DMS53 (cell line): Measurements from ENCODE around the gene ZNF117.
"Not testable (repeated sequence)": the region's sequence is repeated elsewhere in the genome, so short reads cannot be mapped to it uniquely, and the experiment has no call there.

Experiments used
- DNase-seq: peaks from one replicate; lab custom pipeline; 2025; lab: John Stamatoyannopoulos, UW

The ZNF117 gene

GRCh38 chr7:64990936-64991335, at the start of gene ZNF117:
ZNF117 (minus strand) TSS chr7:64991036.
- DNase-seq: no peak

- DNase-seq: peak; percentile 77
Observed at GRCh38 chr7:65038767-65039166, 47.9 kb upstream of the ZNF117 start.

- DNase-seq: peak; percentile 98
Observed at GRCh38 chr7:65037740-65038688, 47.2 kb upstream of the ZNF117 start.

GRCh38 chr7:65036526-65036925, 45.7 kb upstream of the ZNF117 start:
- peak; percentile 7 for DNase-seq

GRCh38 chr7:65035469-65035868, 44.6 kb upstream of the ZNF117 start:
- DNase-seq: not testable (repeated sequence)

- DNase-seq: not testable (repeated sequence)
Observed at GRCh38 chr7:65034120-65034782, 43.4 kb upstream of the ZNF117 start.

- not testable (repeated sequence) for DNase-seq
Observed at GRCh38 chr7:65033391-65033790, 42.6 kb upstream of the ZNF117 start.

GRCh38 chr7:65025023-65025422, 34.2 kb upstream of the ZNF117 start:
- not testable (repeated sequence) for DNase-seq

GRCh38 chr7:65020978-65021377, 30.1 kb upstream of the ZNF117 start:
- peak; percentile 10 for DNase-seq

GRCh38 chr7:65009881-65010280, 19.0 kb upstream of the ZNF117 start:
- DNase-seq: not testable (repeated sequence)

- not testable (repeated sequence) for DNase-seq
Observed at GRCh38 chr7:65009394-65009793, 18.6 kb upstream of the ZNF117 start.

- peak; percentile 72 for DNase-seq
Observed at GRCh38 chr7:65007036-65007435, 16.2 kb upstream of the ZNF117 start.

- DNase-seq: peak; percentile 99
Observed at GRCh38 chr7:65006094-65006992, 15.5 kb upstream of the ZNF117 start, which contains the start of gene ERV3-1. ERV3-1 (minus strand) TSS chr7:65006687; CDS start chr7:64993026, 13,661 bp downstream.

GRCh38 chr7:65004575-65004974, 13.7 kb upstream of the ZNF117 start:
- no peak for DNase-seq

GRCh38 chr7:65002972-65003585, 12.2 kb upstream of the ZNF117 start:
- no peak for DNase-seq

- no peak for DNase-seq
Observed at GRCh38 chr7:65001291-65001814, 10.5 kb upstream of the ZNF117 start.

GRCh38 chr7:64999165-65000004, 8.5 kb upstream of the ZNF117 start:
- peak; percentile 44 for DNase-seq

GRCh38 chr7:64998865-64999164, 8.0 kb upstream of the ZNF117 start:
- no peak for DNase-seq

GRCh38 chr7:64997927-64998391, 7.1 kb upstream of the ZNF117 start:
- peak; percentile 84 for DNase-seq
